Gastroesophageal sphincter (tissue), 3 donors: ENCODE results near the gene CROCC2.

Source experiments
- CTCF ChIP-seq, 4 experiments: fragments of 200-600 bp in 2 of 4; fragments of 450-650 bp in 2 of 4; sonication (generic) in 1 of 4; IDR thresholded peaks; one replicate each; pipeline ENCODE4 v1.5.1; 2017 to 2019; ENCODE audit warnings: antibody characterized with exemption in 4 of 4, mild to moderate bottlenecking in 2 of 4, moderate library complexity in 2 of 4
- EP300 ChIP-seq: sonication (generic); formaldehyde crosslinking; IDR thresholded peaks from one replicate; pipeline ENCODE4 v1.6.1; 2017; ENCODE audit warnings: antibody characterized with exemption, mild to moderate bottlenecking
- POLR2A ChIP-seq, 2 donors: fragments of 450-650 bp; IDR thresholded peaks; one replicate each; pipeline ENCODE4 v1.6.1; 2017; ENCODE audit warnings: antibody characterized with exemption in 2 of 2, mild to moderate bottlenecking in 2 of 2, moderate library complexity in 1 of 2
- POLR2AphosphoS5 ChIP-seq: sonication (generic); formaldehyde crosslinking; IDR thresholded peaks from one replicate; pipeline ENCODE4 v1.6.1; 2017; ENCODE audit warnings: antibody characterized with exemption

GRCh38 chr2:240865391-240865790 is 40.7 kb upstream of the CROCC2 start:
- TF ChIP-seq EP300 (no peak), CTCF (IDR thresholded peaks at IDR 0.05) (no peak), POLR2A (IDR thresholded peaks at IDR 0.05) (no peak), POLR2AphosphoS5 (no peak)
